ENCODE results near the gene FARSA.
"Not testable (repeated sequence)": the region's sequence is repeated elsewhere in the genome, so short reads cannot be mapped to it uniquely, and the experiment has no call there.

The FARSA gene

GRCh38 chr19:12933287-12934072, at the start of gene FARSA:
Gene FARSA (minus strand): TSS chr19:12933711. CDS start chr19:12933696, 15 bp downstream.
- peak; percentile 81 for DNase-seq

DNA sequence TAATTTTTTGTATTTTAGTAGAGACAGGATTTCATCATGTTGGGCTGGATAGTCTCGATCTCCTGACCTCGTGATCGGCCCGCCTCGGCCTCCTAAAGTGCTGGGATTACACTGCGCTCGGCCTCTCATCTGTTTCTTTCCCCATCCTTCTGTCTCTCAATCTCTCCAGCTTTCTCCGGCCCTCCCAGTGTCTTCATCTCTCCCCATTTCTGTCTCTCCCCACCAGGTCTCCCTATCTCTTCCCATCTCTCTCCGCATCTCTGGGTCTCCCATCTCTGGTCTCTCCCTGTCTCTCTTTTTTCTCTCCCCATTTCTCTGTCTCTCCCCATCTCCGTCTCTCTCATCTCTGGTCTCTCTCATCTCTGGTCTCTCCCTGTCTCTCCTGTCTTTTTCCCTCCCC, 49.6 kb upstream of the FARSA start:
- no peak for DNase-seq

DNA sequence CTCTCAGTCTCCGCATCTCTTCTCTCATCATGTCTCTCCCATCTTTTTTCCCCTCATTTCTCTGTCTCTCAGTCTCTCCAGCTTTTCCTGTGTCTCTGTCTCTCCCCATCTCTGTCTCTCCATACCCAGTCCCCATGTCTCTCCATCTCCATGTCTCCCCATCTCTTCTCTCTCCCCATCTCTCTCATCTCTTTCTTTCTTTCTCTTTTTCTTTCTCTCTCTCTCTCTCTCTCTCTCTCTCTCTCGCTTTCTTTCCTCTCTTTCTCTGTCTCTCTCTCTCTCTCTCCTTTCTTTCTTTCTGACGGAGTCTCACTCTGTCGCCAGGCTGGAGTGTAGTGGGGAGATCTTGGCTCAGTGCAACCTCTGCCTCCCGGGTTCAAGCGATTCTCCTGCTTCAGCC, 49.1 kb upstream of the FARSA start:
- DNase-seq = no peak

GRCh38 chr19:12979974-12980373, 46.5 kb upstream of the FARSA start:
- DNase-seq = no peak

- not testable (repeated sequence) for DNase-seq
Observed at GRCh38 chr19:12976109-12976508, 42.6 kb upstream of the FARSA start.

DNA sequence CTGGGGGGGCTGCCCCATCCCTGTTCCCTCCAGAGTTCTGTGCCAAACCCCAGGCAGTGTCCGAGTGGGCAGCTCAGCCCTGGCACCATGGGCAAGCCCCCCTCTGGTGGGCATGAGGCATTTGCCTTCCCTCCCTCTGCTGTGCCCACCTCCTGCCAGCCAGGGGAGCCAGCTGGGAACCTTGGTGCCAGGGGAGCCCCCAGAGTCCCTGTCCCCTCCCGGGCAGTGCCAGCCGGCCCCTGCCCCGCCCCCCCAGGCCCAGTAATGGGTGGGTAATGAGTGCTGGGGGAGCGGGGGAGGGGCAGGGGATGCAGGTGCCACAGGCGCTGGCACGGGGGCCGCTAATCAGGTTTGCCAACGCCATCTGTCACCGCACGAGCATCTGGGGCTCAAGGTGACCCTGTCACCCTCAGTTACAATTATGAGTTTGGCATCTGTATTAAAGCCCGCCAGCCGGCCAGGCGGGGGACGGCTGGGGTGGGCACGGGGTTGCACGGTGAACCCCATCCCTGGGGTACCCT, 41.8 kb upstream of the FARSA start:
- DNase-seq = no peak

DNA sequence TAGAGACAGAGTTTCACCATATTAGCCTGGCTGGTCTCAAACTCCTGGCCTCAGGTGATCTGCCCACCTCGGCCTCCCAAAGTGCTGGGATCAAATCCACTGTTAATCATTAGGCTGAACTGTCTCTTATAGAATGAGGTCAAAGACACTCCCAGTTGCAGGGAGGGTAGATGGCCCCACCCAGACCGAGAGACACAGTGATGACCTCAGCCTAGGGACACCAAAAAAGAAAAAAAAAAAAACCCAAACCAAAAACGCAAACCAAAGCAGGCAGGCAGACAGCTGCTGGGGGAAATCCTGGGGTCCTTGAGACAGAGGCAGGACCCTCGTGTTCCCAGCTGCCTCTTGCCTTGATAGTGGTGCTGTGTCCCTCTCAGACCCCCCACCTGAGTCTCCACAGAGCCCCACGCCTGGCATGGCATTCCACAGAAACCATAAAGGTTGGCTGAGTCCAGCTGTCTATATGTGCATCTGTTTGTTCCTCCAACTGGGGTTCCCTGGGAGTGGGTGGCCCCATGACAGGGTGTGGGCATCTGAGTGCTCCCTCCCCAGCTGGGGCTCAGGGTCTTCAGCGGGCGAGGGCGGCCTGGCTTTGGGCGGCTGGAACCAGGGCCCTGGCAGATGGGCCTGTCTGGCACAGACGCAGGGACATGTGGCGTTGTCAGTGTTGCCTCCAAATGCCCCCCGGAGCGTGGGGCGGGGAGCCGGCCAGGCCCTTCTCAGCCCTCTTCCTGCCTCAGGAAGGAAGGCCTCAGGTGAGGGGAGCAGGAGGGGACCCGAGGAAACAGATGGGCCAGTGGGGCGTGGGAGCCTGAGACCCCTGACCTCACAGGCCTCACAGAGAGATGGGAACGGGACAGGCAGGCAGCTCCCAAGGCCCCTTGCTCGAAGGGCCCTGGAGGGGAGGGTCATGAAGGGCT, 41.0 kb upstream of the FARSA start:
- no peak for DNase-seq

DNA sequence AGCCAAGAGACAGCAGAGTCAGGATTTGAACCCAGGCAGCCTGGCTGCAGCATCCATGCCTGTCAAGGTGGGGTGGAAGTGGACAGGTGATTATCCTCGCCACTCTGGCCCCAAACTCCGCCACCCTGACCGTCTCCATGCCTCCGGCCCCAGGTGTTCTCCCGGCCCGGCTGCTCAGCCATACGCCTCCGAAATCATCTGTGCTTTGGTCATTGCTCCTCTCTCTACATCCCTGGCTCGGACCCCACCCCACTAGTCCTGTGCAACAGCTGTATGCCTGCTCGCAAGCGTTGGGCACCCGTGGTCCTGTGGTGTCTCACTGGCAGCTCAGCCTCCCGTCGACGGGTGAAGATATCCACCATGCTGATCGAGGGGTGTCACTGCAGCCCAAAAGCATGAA, 39.7 kb upstream of the FARSA start:
- no peak for DNase-seq

GRCh38 chr19:12970070-12970820, 36.7 kb upstream of the FARSA start:
- no peak for DNase-seq

- DNase-seq = no peak
Observed at GRCh38 chr19:12969292-12969988, 35.9 kb upstream of the FARSA start, which contains the start of gene DAND5. Gene DAND5 (plus strand): TSS chr19:12969576. CDS start chr19:12969661, 85 bp downstream.

DNA sequence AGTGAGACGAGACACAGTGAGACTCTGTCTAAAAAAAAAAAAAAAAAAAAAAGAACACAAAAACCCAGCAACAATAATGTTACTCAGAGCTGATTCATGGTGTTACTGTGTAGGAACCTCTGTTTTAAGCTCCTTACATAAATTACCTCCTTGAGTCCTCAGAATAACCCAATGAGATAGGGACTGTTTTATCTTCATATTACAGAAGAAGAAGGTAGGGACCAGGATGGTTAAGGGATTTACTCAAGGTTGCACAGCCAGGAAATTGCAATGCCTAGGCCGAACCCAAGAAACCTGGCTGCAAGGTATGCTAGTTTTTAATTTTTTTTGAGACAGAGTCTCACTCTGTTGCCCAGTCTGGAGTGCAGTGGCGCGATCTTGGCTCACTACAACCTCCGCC, 34.4 kb upstream of the FARSA start:
- DNase-seq = no peak

DNA sequence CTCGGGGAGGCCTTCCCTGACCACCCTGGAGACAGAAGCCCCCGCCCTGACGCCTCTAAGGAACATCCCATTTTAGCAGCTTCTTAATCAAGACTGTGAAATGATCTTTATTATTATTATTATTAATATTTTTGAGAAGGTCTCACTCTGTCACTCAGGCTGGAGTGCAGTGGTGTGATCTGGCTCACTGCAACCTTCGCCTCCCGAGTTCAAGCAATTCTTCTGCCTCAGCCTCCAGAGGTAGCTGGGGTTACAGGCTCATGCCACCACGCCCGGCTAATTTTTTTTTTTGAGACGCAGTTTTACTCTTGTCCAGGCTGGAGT, 32.3 kb upstream of the FARSA start:
- DNase-seq = no peak

DNA sequence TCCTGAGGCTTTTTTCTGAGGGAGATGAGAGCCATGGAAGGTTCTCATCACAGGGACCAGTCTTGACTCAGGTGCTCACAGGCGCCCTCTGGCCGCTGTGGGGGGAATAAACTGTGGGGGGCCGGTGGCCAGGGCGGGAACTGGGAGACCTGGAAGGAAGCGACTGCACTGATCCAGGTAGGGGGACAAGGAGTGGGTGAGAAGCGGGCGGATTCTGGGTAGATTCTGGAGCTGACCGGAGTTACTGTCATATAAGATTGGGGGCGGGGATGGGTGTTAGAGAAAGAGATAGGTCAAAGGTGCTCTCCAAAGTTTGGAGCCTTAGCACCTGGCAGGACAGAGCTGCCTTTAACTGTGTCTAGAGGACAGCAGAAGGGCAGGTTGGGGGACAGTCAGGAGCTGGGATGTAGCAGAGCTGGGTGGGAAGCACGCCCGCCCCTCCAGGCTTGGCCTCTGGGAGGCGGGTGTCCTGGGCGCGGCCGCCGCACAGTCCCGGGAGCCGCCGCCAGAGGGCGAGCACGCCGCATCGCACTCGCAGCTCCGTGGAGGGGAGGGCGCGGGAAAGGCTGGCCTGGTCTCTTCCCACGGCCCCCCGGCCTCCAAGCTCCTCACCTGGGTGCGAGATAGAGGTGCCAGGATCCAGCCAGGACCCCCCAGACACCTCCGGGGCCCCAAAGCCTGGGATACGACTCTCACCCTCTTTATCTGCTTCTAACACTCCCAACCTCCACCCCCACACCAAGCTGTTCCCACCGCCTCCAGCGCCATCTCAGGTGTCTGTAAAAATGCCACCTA, 31.7 kb upstream of the FARSA start:
- DNase-seq = peak; percentile 65

- DNase-seq = no peak
Observed at GRCh38 chr19:12959481-12959880, 26.0 kb upstream of the FARSA start.

DNA sequence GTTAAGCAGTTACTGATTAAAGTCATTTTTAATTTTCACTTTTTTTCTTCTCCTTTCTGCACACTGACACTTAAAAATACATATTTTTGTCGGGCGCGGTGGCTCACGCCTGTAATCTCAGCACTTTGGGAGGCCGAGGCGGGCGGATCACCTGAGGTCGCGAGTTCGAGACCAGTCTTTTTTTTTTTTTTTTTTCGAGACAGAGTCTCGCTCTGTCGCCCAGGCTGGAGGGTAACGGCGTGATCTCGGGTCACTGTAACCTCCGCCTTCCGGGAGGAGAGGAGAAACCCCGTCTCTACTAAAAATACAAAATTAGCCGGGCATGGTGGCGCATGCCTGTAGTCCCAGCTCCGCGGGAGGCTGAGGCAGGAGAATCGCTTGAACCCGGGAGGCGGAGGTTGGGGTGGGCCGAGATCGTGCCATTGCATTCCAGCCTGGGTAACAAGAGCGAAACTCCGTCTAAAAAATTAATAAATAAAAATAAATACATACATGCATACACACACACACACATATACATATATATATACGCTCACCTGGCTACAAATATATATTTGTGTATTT, 24.0 kb upstream of the FARSA start:
- DNase-seq = not testable (repeated sequence)

GRCh38 chr19:12956446-12957388, 23.2 kb upstream of the FARSA start, which contains the start of gene GADD45GIP1:
Gene GADD45GIP1 (minus strand): TSS chr19:12957223. CDS start chr19:12957212, 11 bp downstream.
- DNase-seq = peak; percentile 81

- no peak for DNase-seq
Observed at GRCh38 chr19:12955996-12956395, 22.5 kb upstream of the FARSA start.

DNA sequence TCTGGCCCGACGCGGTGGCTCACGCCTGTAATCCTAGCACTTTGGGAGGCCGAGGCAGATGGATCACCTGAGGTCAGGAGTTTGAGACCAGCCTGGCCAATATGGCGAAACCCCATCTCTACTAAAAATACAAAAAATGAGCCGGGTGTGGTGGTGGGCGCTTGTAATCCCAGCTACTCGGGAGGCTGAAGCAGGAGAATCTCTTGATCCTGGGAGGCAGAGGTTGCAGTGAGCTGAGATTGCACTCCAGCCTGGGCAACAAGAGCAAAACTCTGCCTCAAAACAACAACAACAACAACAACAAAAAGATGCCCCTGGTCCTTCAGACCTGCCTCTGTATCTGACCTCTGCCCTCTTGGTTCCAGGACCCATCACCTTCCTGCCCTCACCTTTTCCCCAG, 22.1 kb upstream of the FARSA start:
- DNase-seq = not testable (repeated sequence)

DNA sequence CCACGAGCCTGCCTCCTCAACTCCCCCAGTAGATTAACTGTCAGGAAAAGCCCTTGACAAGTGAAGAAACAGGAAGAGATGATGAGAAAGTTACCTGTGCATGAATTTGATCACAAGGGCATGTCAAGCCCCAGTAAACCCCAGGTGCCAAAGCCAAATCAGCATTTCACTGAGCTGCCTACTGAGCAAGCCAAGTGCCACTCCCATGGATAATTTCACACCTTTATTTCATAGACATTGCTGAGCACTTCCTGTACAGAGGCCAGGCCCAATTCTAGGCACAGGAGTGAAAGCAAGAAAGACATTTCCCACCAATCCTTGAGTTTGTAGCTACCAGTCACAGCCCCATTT, 21.1 kb upstream of the FARSA start:
- no peak for DNase-seq
